M059J (cell line): ENCODE data around the gene GGT6. TPM values are rescaled to one million over a fixed set of nuclear protein-coding genes. Genes with fewer than 3 reads are reported as not detected.
A peak's percentile ranks its signal among the peaks of the same experiment; 100 is the strongest.

Source experiments
- DNase-seq: peaks from one replicate; pipeline ENCODE4 v3.0.0-alpha.2; 2012; ENCODE audit warnings: low read depth
- total RNA-seq: library from RNA; depleted of rRNA; stranded (reverse); fragments of >200 nt; shearing (Covaris generic); gene quantifications from 2 replicates; pipeline ENCODE4 v1.2.3, GENCODE V29; 2014

Gene GGT6
- total RNA-seq, 1 experiment from 2014 or later = not detected

GRCh38 chr17:4576161-4576558 lies 15.8 kb upstream of the GGT6 start:
- DNase-seq = no peak

- no peak for DNase-seq
These were observed 14.2 kb upstream of the GGT6 start for GRCh38 chr17:4574448-4575045.

- DNase-seq = peak; percentile 63
These were observed 13.3 kb upstream of the GGT6 start for GRCh38 chr17:4573669-4574068.

GRCh38 chr17:4573115-4573514 lies 12.7 kb upstream of the GGT6 start:
- no peak for DNase-seq

GRCh38 chr17:4572131-4572530 lies 11.8 kb upstream of the GGT6 start:
- no peak for DNase-seq

GRCh38 chr17:4569591-4569990 lies 9.2 kb upstream of the GGT6 start:
- no peak for DNase-seq

DNA sequence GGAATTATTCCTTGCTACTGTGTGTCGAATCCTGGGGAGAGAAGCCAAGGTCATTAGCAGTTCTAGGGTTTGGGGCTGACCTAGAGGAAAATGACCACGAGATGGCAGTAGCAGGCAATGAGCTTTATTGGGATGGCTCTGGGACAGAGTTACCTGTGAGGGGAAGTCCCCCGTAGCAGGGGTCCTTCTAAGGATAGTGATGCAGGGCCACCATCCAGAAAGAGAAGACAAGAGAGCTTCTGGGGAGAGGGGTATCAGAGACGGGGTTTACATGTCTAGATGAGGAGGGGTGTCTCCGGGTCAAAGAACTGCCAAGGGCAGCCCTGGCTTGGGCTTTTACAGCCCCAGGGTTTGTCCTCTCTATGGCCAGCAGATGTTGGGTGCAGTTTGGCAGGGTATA lies 6.4 kb upstream of the GGT6 start:
- peak; percentile 60 for DNase-seq

GRCh38 chr17:4565209-4566141 lies 5.1 kb upstream of the GGT6 start:
- peak; percentile 79 for DNase-seq

GRCh38 chr17:4562015-4562969 lies 1.9 kb upstream of the GGT6 start:
- DNase-seq = peak; percentile 12

DNA sequence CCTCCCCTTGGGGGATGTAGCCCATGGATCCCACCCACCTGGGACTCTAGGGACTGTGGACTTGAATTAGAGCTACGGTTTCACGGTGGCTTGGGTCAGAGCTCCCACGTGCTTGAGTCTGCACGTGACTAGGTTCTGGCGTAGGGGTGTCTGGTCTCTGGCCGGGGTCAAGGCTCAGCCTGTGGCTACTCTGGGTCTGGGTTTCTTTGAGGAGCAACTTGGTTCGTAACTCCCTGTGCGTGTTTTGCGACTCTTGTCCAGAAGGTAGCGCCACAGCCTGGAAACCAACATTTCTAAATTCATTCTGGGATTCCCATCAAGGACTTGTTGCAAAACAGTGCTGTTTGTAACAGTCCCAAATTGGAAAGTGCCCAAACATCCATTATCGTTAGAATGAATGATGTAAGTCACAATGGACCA lies 470 bp upstream of the GGT6 start:
- no peak for DNase-seq

GRCh38 chr17:4559966-4560365 lies 411 bp downstream of the GGT6 start:
- DNase-seq = no peak

- DNase-seq = no peak
These were observed 1.1 kb downstream of the GGT6 start for GRCh38 chr17:4559139-4559791.

GRCh38 chr17:4558347-4558971 lies 1.9 kb downstream of the GGT6 start:
- no peak for DNase-seq

- no peak for DNase-seq
These were observed 2.6 kb downstream of the GGT6 start for GRCh38 chr17:4557626-4558346.

- DNase-seq = no peak
These were observed 3.4 kb downstream of the GGT6 start for GRCh38 chr17:4556996-4557395.

DNA sequence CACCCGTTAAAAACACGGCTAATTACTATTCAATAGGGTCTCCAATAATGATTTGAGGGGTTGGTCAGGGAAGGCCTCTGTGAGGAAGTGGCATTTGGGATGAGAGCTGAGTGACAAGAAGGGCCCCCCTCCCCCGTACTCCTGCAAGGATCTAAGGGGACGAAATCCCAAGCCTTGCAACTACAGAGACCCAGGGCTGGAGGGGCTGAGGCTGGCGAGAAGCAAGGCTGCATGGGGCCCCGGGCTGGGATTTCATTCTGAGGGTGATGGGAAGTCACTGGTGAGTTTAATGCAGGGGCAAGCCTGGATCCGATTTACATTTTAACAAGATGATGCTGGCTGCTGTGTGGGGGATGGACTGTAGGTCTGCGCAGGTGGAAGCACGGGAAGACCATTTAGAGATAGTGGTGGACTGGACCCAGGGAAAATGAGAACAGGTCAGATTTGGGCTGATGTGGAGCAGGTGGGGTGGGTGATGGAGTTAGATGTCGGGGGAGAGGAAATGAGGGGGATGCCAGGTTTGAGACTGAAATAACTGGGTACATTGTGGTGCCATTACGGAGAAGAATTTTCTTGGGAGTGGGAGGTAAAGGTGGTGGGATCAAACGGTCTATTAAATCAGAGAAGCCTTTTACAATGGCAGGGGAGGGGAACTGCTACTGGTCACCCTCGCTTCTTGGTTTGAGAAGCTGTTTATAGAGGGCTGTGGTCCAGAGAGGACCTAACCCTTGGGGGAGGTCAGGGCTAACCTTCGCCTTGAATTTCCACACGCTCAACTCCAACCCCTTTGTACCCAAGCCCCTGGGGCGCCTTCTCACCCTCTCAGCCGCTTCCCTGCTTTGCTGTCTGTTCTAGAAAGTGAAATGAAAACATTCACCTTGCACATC lies 4.3 kb downstream of the GGT6 start:
- no peak for DNase-seq

GRCh38 chr17:4554997-4555799 lies 5.2 kb downstream of the GGT6 start, which contains the start of gene MYBBP1A:
MYBBP1A (minus strand) TSS chr17:4555384; CDS start chr17:4555324, 60 bp downstream.
- peak; percentile 93 for DNase-seq

DNA sequence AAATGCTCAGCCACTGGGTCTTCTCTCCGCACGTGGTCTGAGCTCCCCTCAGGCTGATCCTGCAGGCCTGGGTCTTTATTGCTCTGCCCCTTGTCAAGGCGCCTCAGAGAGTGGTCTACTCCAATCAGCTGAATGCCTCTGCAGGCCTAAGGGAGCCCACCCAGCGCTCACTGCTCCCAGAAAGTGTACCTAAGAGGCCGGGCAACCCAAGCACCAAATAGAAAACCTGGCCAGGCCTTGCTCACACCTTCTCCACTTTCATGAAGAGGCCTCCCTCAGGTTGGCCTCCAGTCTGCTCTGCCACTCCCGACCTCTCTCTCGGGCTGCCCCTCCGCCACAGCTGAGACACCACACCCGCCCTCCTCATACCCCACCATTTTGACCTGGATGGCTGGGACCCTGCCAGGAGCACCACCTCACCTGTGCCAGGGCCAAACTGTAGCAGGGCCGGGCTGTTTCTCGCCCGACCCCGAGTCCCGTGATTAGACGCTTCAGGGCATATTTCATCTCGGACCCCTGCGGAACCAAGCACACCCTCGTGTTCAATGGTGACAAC lies 5.9 kb downstream of the GGT6 start:
- no peak for DNase-seq
